Muscle layer of colon (tissue), 2 donors: Measurements from ENCODE around the gene NMT1.

Experiments
- H3K27ac ChIP-seq: one replicate; pipeline ENCODE4 v1.7.0; 2013; ENCODE audit warnings: low read depth, mild to moderate bottlenecking, low read length, moderate library complexity
- H3K27me3 ChIP-seq, 2 donors: one replicate each; pipeline ENCODE4 v1.7.0; 2013; ENCODE audit warnings: low read length in 2 of 2, mild to moderate bottlenecking in 2 of 2; ENCODE audit not compliant: insufficient read depth in 2 of 2, control insufficient read depth in 1 of 2
- H3K36me3 ChIP-seq: one replicate; pipeline ENCODE4 v1.7.0; 2013; ENCODE audit warnings: mild to moderate bottlenecking, low read length; ENCODE audit not compliant: insufficient read depth
- H3K4me1 ChIP-seq: one replicate; pipeline ENCODE4 v1.7.0; 2013; ENCODE audit warnings: mild to moderate bottlenecking, low read length; ENCODE audit not compliant: insufficient read depth
- H3K4me3 ChIP-seq, 2 donors: one replicate each; pipeline ENCODE4 v1.7.0; 2013; ENCODE audit warnings: low read length in 2 of 2, low read depth in 1 of 2, mild to moderate bottlenecking in 1 of 2, moderate library complexity in 1 of 2
- H3K9ac ChIP-seq: one replicate; pipeline ENCODE4 v1.7.0; 2013; ENCODE audit warnings: low read length
- H3K9me3 ChIP-seq: one replicate; pipeline ENCODE4 v1.7.0; 2013; ENCODE audit warnings: mild to moderate bottlenecking, low read length
- donor health status: abdominal sarcoma.
- donor health status: Adenocarcinoma of cecum.

Gene NMT1

DNA sequence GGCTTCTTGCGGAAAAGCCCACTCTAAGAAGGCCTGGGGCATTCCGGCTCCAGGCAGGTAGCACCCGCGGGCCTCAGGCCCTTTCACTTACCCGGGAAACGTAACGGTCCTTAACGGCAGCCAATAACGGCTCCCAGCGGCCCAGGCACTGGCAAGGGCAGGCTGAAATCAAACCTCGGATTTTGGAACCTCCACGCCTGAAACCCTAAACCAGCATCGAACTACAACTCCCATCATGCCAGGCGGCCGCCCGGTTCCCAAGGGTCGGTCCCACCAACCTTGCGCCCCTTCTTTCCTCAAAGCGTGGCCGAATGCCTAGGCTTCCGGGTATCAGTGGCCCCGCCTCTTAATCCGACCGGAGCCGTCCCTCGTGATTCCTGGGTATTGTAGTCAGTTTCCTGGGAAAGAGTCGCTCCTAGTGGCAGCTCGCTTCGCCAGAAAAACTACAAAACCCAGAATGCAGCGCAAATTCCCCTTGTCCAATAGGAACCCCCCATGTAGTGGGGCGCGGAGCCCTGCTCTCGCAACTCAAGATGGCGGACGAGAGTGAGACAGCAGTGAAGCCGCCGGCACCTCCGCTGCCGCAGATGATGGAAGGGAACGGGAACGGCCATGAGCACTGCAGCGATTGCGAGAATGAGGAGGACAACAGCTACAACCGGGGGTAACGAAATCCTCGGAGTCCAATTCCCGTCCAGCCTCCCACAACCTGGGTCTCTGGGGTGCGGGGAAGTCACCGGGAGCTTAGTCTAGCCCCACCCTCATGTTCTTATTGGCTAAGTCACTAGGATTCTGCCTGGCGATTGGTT lies at the start of gene NMT1:
TSS of gene NMT1 (plus strand) at position 521 of the 809 bp plus-strand sequence. CDS start at position 534, 13 bp downstream.
- Histone ChIP-seq H3K27ac (peak within 1 kb of the TSS; percentile 93), H3K4me1 (peaks cover 30% of the 10 kb centered on the region), H3K9ac (peak within 1 kb of the TSS; percentile 96), H3K9me3 (no peaks in the 10 kb centered on the region), H3K27me3 (no peaks in the 10 kb centered on the region), H3K4me3 (peak within 1 kb of the TSS; percentile 70 to 99), H3K36me3 (no peaks in the 10 kb centered on the region)

DNA sequence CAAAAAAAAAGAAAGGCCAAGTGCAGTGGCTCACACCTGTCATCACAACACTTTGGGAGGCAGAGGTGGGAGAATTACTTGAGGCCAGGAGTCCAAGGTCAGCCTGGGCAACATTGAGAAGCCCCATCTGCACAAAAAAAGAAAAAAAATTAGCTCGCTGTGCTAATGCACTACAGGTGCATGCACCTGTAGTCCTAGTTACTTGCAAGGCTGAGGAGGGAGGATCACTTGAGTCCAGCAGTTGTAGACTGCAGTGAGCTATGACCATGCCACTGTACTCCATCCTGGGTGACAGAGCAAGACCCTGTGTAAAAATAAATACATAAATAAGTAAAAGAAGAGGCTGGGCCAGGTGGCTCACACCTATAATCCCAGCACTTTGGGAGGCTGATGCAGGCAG lies 49.4 kb upstream of the NMT1 start:
- no peaks in the 10 kb centered on the region for H3K9me3 ChIP-seq
- H3K4me3 ChIP-seq: no peak overlapping the region
- no peak overlapping the region for H3K27ac ChIP-seq

DNA sequence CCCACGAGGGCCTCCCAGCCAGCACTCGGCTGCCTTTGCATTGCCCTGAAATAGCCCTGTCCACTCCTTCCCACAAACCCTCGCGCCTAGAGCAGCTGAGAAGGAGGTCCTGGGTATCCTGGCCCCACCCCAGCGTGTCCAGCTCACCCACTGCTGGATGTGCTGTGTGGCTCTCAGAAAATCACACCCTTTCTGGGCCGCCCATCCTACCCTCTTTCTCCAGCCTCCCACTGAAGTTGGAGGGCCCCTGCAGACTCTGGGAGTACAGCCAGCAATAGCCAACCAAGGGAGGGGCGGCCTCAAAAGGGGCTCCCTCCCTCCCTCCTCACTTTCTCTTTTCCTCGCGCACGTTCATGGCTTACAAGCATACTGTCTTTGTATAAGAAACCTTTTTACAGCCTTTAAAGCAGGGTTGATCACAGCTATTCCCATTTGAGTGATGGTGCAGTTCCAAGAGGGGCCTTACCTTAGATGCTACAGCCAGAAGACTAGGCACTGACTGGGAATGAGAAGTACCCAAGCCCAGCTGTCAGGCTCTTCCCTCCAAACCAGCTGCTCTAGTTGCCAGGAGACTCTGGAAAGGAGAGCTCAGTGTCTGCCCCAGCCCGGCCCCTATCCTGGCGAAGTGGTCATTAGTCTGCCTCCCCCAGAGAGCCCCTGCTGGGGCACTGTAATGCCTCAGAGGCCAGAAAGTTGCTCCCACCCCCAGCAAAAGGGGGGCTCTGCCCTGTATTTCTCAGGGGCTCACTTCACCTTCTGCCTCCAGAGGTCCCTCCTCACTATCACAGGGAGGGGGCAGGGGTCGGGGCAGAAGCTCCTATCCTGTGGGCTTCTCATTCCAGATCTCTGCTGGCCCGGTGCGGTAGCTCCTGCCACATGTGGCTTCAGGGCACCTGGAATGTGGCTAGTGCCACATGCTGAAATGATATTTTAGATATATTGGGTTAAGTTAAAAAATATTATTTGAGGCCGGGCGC lies 47.8 kb upstream of the NMT1 start:
- peak overlapping the region; percentile 5 for H3K27ac ChIP-seq
- H3K4me1 ChIP-seq: peaks cover 13% of the 10 kb centered on the region
- H3K9ac ChIP-seq: no peak overlapping the region
- no peaks in the 10 kb centered on the region for H3K27me3 ChIP-seq
- H3K9me3 ChIP-seq: no peaks in the 10 kb centered on the region
- H3K4me3 ChIP-seq: no peak overlapping the region
- H3K36me3 ChIP-seq: no peaks in the 10 kb centered on the region

More for the DNA sequence above, 49.4 kb upstream of the NMT1 start:
- Histone ChIP-seq H3K9ac (no peak overlapping the region), H3K36me3 (no peaks in the 10 kb centered on the region), H3K4me1 (peaks cover 11% of the 10 kb centered on the region), H3K27me3 (no peaks in the 10 kb centered on the region)

DNA sequence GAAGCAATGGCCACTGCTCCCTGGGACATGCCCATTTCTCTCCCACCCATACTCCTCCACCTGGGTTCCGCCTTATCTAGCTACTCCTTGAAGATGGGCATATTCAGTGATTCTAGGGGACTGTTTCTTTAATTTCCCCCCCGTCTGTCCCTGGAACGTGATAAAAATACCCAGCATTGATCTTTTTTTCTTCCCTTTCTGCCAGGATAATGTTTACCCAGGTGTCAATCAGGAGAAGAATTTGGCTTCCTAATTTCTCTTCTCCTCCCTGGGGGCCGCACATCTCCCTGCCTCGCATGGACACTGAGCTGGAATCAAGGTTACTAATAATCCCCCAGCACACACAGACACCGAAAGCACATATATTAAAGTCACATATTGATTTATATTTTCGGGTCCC lies 44.9 kb upstream of the NMT1 start:
- Histone ChIP-seq H3K27ac (no peak overlapping the region), H3K4me1 (peaks cover 35% of the 10 kb centered on the region), H3K9ac (no peak overlapping the region), H3K9me3 (no peaks in the 10 kb centered on the region), H3K27me3 (no peaks in the 10 kb centered on the region), H3K4me3 (no peak overlapping the region), H3K36me3 (no peaks in the 10 kb centered on the region)

DNA sequence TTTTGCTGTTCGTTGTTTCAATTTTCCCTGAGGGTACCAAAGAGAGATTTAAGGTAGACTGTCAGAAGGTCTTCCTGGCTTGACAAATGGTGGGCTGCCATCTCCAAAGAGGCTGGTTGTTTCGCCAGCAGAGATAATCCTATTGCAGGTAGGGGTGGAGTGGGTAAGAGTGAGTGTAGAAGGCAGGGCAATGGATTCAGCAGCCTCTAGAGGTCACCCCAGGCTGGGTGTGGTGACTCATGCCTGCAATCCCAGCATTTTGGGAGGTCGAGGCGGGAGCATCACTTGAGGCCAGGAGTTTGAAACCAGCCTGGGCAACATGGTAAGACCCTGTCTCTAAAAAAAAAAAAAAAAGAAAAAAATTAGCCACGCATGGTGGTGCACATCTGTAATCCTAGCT lies 44.3 kb upstream of the NMT1 start:
- H3K4me1 ChIP-seq: peaks cover 41% of the 10 kb centered on the region
- no peaks in the 10 kb centered on the region for H3K36me3 ChIP-seq
- no peak overlapping the region for H3K27ac ChIP-seq

DNA sequence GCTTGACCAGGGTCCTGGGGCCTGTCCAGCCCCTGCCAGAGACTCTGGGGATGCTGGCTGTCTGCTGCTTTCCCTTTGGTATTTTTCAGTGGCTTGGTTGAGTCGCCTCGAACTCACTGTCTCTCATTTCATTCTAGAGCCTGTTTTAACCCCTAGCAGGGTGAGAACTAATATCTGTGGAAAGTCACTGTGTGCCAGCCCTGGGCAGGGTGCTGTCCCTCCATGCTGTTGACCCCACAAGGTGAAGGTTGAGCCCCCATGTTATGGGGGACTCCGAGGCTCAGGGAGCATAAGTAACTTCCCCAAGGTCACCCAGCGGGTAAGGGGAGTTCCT lies 42.6 kb upstream of the NMT1 start:
- Histone ChIP-seq H3K9ac (no peak overlapping the region), H3K27me3 (no peaks in the 10 kb centered on the region), H3K27ac (peak overlapping the region; percentile 75), H3K36me3 (no peaks in the 10 kb centered on the region), H3K9me3 (no peaks in the 10 kb centered on the region), H3K4me3 (peak overlapping the region; percentile 72 to 80), H3K4me1 (peaks cover 38% of the 10 kb centered on the region)

More for the DNA sequence above, 44.3 kb upstream of the NMT1 start:
- no peak overlapping the region for H3K4me3 ChIP-seq
- no peaks in the 10 kb centered on the region for H3K27me3 ChIP-seq
- no peaks in the 10 kb centered on the region for H3K9me3 ChIP-seq
- no peak overlapping the region for H3K9ac ChIP-seq

DNA sequence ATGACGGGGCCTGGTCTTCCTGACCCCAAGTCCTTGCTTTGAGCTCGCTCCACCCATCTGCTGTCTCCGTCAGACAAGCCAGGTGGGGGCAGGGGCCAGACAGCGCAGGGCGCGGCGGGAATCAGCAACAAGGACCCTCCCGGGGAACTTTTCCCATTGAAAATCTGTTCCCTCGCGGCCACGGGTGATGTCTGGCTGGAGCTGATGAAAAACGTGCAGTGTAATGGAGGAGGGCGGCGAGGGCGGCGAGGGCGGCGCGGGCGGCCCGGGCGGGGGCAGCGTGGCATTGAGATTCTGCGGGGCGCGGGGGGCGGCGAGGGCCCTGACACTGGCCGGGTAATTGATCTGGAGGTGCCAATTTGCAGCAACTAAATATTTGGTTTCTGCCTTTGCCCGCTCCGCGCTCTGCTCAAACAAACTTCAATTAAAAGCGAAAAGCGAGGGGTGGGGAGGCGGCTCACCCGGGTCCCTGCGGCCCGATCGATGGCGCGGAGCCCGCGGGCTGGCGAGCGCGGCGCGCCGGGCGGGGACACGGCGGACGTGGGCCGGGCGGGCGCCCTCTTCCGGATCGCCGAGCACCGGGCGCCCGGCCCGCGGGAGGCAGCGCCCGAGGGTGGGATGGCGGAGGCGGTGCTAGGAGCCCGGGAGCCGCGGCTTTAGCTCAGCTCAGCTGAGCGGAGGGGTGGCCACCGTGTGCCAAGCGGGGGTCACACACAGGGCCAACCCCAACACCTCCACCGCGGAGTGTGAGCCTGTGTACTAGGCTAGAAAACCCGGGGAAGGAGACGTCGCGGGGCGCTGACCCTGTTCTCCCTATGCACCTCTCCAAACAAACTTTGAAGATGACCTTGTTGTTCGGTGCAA lies 42.0 kb upstream of the NMT1 start:
- Histone ChIP-seq H3K9ac (no peak overlapping the region), H3K36me3 (peaks cover 4% of the 10 kb centered on the region), H3K4me3 (peak overlapping the region; percentile 72 to 80), H3K4me1 (peaks cover 36% of the 10 kb centered on the region), H3K27ac (peak overlapping the region; percentile 75), H3K9me3 (no peaks in the 10 kb centered on the region), H3K27me3 (no peaks in the 10 kb centered on the region)

DNA sequence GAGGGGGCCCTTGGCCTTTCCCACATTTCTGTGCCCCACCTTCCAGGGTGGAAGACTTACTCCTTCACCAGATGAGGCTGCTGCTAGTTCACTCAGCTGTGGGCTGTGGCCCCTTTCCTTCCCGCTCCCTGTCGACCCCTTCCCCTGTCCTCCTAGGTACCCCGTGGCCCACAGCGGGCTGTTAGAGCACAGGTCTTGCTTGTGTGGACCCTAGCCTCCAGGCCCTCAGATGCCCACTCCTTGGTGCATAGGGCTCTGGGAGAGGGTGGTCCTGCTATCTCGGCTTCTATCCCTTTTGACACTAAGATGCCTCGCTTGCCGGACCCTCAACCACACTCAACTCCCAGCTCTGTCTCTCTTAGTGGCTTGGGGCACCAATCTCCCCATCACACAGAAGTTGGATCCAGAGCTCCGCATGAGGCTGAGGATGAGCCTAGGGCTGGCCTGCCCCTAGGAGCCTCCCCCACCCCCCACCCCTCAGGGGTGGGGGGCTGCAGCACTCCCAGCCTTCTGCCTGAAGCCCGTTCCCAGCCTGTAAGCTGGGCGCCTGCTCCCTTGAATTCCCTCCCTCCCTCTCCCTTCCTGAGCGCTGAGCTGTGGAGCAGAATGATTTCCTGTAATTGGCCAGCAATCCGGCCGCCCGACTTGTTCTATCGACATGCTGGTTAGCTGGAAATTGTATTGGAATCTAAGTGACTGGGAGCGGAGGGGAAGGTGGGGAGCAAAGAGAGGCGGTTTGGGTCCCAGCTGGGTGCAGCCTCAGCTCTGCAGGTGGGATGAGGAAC lies 40.6 kb upstream of the NMT1 start:
- Histone ChIP-seq H3K4me3 (peak overlapping the region in 1 of 2 donors; percentile 61), H3K27me3 (no peaks in the 10 kb centered on the region)

DNA sequence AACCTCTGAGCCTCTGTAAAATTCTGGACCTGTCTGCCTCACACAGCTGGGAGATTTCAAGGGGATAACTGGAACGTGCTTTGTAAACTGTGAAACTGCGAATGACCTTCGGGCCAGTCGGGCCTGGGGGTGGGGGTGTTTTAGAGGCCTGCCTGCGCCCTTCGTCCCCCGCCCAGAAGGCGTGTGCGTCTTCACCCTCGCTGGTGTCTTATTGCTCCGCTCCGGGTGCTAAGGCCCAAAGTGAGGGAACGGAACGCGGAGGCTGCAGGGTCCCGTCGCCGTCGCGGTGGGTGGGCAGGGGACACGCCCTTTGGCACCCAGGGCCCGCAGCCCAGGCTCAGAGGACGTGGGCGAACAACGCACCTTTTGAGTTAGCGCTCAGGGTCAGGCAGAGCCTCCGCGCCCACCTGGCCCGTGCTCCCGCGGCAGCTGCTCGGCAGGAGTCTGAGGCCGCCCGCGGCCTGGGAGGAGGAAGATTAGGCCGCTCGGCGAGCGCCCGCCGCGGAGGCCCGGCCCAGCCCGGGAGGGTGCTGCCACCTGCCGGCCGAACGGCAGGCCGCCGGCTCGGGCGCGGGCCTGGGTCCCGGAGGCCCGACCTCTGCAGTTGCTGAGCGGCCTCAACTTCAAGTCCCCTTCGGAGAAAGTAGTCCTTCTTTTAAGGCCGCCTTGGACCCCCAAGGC lies 39.4 kb upstream of the NMT1 start:
- peaks cover 7% of the 10 kb centered on the region for H3K36me3 ChIP-seq
- H3K9ac ChIP-seq: peak overlapping the region; percentile 52
- H3K27me3 ChIP-seq: no peaks in the 10 kb centered on the region
- H3K4me3 ChIP-seq: peak overlapping the region; percentile 45 to 61
- H3K27ac ChIP-seq: peak overlapping the region; percentile 96
- peaks cover 36% of the 10 kb centered on the region for H3K4me1 ChIP-seq
- no peaks in the 10 kb centered on the region for H3K9me3 ChIP-seq

More for the DNA sequence above, 40.6 kb upstream of the NMT1 start:
- Histone ChIP-seq H3K27ac (peak overlapping the region; percentile 96), H3K36me3 (peaks cover 4% of the 10 kb centered on the region), H3K9me3 (no peaks in the 10 kb centered on the region), H3K4me1 (peaks cover 36% of the 10 kb centered on the region), H3K9ac (no peak overlapping the region)

DNA sequence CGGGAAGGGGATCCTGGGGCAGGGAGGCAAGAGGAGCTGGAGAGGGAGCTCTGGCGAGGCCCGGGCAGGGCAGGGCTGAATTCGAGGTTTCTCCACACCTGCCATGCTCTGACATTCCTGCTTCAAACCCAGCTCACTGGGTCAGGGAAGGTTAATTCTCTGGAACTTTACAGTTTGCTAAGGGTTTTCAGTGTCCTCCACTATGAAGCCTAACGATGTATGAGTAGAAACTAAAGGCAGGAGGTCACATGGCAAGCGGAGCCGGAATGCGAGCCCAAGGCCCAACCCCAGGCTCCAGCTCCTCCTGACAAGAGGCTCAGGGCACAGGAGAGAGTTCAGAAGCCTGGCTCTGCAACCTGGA lies 38.8 kb upstream of the NMT1 start:
- H3K27ac ChIP-seq: peak overlapping the region; percentile 96
- H3K4me1 ChIP-seq: peaks cover 36% of the 10 kb centered on the region
- no peak overlapping the region for H3K4me3 ChIP-seq
- H3K9ac ChIP-seq: peak overlapping the region; percentile 52
- peaks cover 12% of the 10 kb centered on the region for H3K36me3 ChIP-seq
- no peaks in the 10 kb centered on the region for H3K27me3 ChIP-seq
- H3K9me3 ChIP-seq: no peaks in the 10 kb centered on the region
